Tibial nerve (tissue), 4 donors: Measurements from ENCODE around the gene IFITM10.

Experiments
- CTCF ChIP-seq, 5 experiments: fragments of 200-600 bp in 3 of 5; fragments of 450-650 bp in 2 of 5; sonication (generic) in 3 of 5; IDR thresholded peaks; one replicate each; pipeline ENCODE4 v1.5.1; 2016 to 2019; ENCODE audit warnings: antibody characterized with exemption in 5 of 5, mild to moderate bottlenecking in 3 of 5, moderate library complexity in 2 of 5
- EP300 ChIP-seq, 2 donors: sonication (generic); formaldehyde crosslinking; IDR thresholded peaks; one replicate each; pipeline ENCODE4 v1.6.1; 2017; ENCODE audit warnings: antibody characterized with exemption in 2 of 2, mild to moderate bottlenecking in 1 of 2

- TF ChIP-seq CTCF (IDR thresholded peaks at IDR 0.05) (no peak), EP300 (IDR thresholded peaks at IDR 0.05) (no peak)
These were observed 9.4 kb downstream of the IFITM10 start for GRCh38 chr11:1740786-1741530.
